Neutrophil (primary cell): ENCODE data around the gene FBXL17.
A peak's percentile ranks its signal among the peaks of the same experiment; 100 is the strongest.
"Not testable (repeated sequence)": the region's sequence is repeated elsewhere in the genome, so short reads cannot be mapped to it uniquely, and the experiment has no call there.

Experiments
- H3K27ac ChIP-seq: fragments of 200-600 bp; sonication (generic); 2 replicates; pipeline ENCODE4 v1.5.1; 2016; ENCODE audit warnings: mild to moderate bottlenecking, moderate library complexity
- H3K27me3 ChIP-seq: fragments of 200-600 bp; sonication (generic); 2 replicates; pipeline ENCODE4 v1.6.0; 2016; ENCODE audit warnings: mild to moderate bottlenecking
- H3K36me3 ChIP-seq: fragments of 200-600 bp; sonication (generic); 2 replicates; pipeline ENCODE4 v1.5.1; 2017
- H3K4me1 ChIP-seq, 2 experiments: fragments of 200-600 bp in 1 of 2; sonication (generic) in 1 of 2; 1 replicate in 1 of 2; 2 replicates in 1 of 2; pipeline versions ENCODE4 v1.5.1 to v1.6.1; 2013 to 2016; ENCODE audit warnings: low read depth in 1 of 2, low read length in 1 of 2, mild to moderate bottlenecking in 1 of 2, moderate library complexity in 1 of 2; ENCODE audit not compliant: control insufficient read depth in 1 of 2, insufficient read depth in 1 of 2
- H3K4me3 ChIP-seq, 2 experiments: fragments of 200-600 bp in 1 of 2; sonication (generic) in 1 of 2; 1 replicate in 1 of 2; 2 replicates in 1 of 2; pipeline ENCODE4 v1.5.1; 2013 to 2016; ENCODE audit warnings: low read depth in 1 of 2, low read length in 1 of 2, mild to moderate bottlenecking in 1 of 2, moderate library complexity in 1 of 2
- H3K9me3 ChIP-seq: fragments of 200-600 bp; sonication (generic); 2 replicates; pipeline ENCODE4 v1.5.1; 2016
- CTCF ChIP-seq: fragments of 200-600 bp; sonication (generic); IDR thresholded peaks from 2 replicates; pipeline ENCODE4 v1.5.1; 2016; ENCODE audit warnings: antibody characterized with exemption

Gene FBXL17

GRCh38 chr5:108181975-108182374 lies 199.9 kb downstream of the FBXL17 start:
- TF ChIP-seq CTCF = no peak
- no peaks in the 10 kb centered on the region for H3K4me1 ChIP-seq
- H3K9me3 ChIP-seq = no peaks in the 10 kb centered on the region
- peaks cover 3% of the 10 kb centered on the region for H3K36me3 ChIP-seq
- H3K27me3 ChIP-seq = no peaks in the 10 kb centered on the region
- no peak overlapping the region for H3K27ac ChIP-seq
- H3K4me3 ChIP-seq = no peak overlapping the region

- Histone ChIP-seq H3K27me3 (no peaks in the 10 kb centered on the region), H3K4me1 (no peaks in the 10 kb centered on the region), H3K27ac (no peak overlapping the region), H3K36me3 (no peaks in the 10 kb centered on the region), H3K4me3 (no peak overlapping the region), H3K9me3 (no peaks in the 10 kb centered on the region)
- TF ChIP-seq CTCF = no peak
Measured at GRCh38 chr5:108174286-108174685, 207.6 kb downstream of the FBXL17 start.

- H3K36me3 ChIP-seq = no peaks in the 10 kb centered on the region
- H3K27ac ChIP-seq = no peak overlapping the region
- no peaks in the 10 kb centered on the region for H3K4me1 ChIP-seq
- H3K27me3 ChIP-seq = no peaks in the 10 kb centered on the region
- no peak for TF ChIP-seq CTCF
- H3K9me3 ChIP-seq = no peaks in the 10 kb centered on the region
- no peak overlapping the region for H3K4me3 ChIP-seq
Measured at GRCh38 chr5:108171759-108172158, 210.1 kb downstream of the FBXL17 start.

GRCh38 chr5:108168915-108169314 lies 213.0 kb downstream of the FBXL17 start:
- Histone ChIP-seq H3K9me3 (no peaks in the 10 kb centered on the region), H3K4me3 (no peak overlapping the region), H3K36me3 (no peaks in the 10 kb centered on the region), H3K4me1 (peaks cover 15 to 23% of the 10 kb centered on the region in 2 experiments), H3K27me3 (no peaks in the 10 kb centered on the region), H3K27ac (no peak overlapping the region)
- TF ChIP-seq CTCF = no peak

GRCh38 chr5:108167174-108167573 lies 214.7 kb downstream of the FBXL17 start:
- Histone ChIP-seq H3K36me3 (no peaks in the 10 kb centered on the region), H3K27me3 (no peaks in the 10 kb centered on the region), H3K4me1 (peaks cover 17 to 28% of the 10 kb centered on the region in 2 experiments), H3K9me3 (no peaks in the 10 kb centered on the region), H3K27ac (no peak overlapping the region), H3K4me3 (no peak overlapping the region)
- no peak for TF ChIP-seq CTCF

- no peak for TF ChIP-seq CTCF
- peak overlapping the region; percentile 73 for H3K27ac ChIP-seq
- no peaks in the 10 kb centered on the region for H3K9me3 ChIP-seq
- peak overlapping the region in 1 of 2 experiments; percentile 7 for H3K4me3 ChIP-seq
- no peaks in the 10 kb centered on the region for H3K36me3 ChIP-seq
- H3K27me3 ChIP-seq = no peaks in the 10 kb centered on the region
- peaks cover 17 to 28% of the 10 kb centered on the region in 2 experiments for H3K4me1 ChIP-seq
Measured at GRCh38 chr5:108164574-108164973, 217.3 kb downstream of the FBXL17 start.

GRCh38 chr5:108152854-108153253 lies 229.0 kb downstream of the FBXL17 start:
- H3K4me3 ChIP-seq, H3K36me3 ChIP-seq, H3K27me3 ChIP-seq, H3K27ac ChIP-seq, H3K4me1 ChIP-seq, H3K9me3 ChIP-seq: not testable (repeated sequence)
